Effector CD4-positive, alpha-beta T cell (primary cell): ENCODE data around the gene NUDT14.
A peak's percentile ranks its signal among the peaks of the same experiment; 100 is the strongest.

ENCODE experiments used
- DNase-seq: peaks from one replicate; pipeline ENCODE4 v3.0.0-alpha.2; 2020
- total RNA-seq: gene quantifications from one replicate; lab custom pipeline; 2026; lab: John Stamatoyannopoulos, UW

NUDT14 gene
- 4.1 reads per million, percentile 16 among the genes with 10 or more reads in this experiment for total RNA-seq

DNA sequence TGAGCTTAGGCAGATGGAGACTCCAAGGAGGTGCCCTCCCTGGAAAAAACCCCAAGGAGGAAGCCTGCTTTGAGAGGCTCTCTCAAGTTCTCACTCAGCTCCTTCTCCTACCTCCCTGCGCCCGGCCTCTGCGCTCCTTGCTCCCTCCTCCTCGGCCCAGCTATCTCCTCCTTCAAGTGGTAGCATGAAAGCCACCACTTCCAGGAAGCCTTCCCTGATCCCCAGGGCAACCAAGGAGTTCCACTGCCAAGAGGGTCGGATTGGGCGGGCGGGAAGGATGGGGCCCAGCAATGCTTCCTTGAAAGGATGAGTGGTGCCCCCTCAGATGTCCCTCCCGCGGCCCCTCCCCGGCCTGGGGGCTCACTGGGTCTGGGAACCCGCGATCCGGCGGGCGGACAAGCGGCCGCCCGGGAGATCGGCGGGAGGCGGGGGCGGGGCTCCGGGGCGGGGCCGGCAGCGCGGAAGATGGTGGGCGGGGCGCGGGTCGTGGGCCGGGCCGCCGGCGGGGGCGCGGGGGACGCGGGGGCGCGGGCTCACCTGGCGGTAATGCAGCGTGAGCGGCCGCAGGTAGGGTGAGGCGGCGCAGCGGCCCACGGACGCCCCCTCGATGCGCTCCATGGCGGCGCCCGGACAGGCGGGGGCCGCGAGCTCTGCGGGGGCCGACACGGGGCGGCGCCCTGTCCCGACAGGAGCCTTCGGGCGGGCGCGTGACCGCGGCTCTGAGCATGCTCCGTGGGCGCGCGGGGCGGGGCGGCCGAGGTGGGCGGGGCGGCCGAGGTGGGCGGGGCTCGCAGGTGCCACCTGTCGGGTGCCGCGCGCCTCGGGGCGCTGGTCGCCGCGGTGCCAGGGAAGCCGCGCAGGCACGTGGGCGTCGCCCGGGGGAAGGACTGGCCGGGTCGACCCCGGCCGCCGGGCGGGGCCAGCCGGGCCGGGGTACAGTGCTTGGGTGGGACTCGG, at the start of gene NUDT14:
NUDT14 (minus strand) TSS at position 721 of the 957 bp plus-strand sequence; CDS start at position 618, 103 bp downstream.
- peak; percentile 78 for DNase-seq

DNA sequence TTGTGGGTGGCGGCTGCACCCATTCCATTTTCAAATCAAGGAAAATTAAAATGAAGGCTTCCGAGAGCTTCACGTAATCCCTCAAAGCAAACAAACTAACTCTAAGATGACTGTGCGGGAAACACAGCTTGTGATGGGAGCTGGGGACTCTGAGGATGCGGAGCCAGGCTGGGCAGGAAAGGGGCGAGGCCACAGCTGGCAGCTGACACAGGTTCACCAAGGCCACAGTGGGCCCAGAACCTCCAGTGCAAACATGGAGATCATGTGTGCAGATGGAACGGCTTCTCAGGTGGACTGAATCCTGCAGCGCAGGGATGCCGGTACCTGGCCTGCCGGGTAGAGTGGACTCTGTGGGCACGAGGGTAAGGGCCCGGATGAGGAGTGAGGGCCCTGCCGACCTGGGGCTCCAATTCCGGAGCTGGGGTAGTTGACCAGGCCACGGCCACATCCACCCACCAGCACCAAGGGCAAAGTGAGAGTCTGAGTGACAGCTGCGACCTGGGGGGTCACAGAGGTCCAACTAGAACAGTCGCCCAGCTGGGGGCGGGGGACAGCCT, 48.1 kb upstream of the NUDT14 start:
- DNase-seq, result no peak

DNA sequence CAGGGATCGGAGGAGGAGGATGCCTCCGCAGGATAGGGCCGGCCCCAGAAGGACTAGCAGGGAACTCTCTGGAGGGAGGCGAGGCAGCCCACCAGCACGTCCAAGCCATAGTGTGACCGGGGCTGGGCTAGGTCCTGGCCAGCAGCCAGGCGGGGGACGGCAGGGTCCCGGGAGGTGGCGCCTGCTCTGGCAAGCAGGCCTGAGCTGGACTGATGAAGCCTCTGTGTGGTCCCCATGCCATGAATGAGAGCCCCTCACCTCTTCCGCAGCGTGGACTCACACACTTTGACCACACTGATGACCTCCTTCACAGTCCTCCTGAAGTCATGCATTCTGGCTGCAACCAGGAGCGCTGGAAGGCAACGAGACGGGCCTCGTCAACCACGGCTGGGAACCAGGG, 47.5 kb upstream of the NUDT14 start:
- no peak for DNase-seq

DNA sequence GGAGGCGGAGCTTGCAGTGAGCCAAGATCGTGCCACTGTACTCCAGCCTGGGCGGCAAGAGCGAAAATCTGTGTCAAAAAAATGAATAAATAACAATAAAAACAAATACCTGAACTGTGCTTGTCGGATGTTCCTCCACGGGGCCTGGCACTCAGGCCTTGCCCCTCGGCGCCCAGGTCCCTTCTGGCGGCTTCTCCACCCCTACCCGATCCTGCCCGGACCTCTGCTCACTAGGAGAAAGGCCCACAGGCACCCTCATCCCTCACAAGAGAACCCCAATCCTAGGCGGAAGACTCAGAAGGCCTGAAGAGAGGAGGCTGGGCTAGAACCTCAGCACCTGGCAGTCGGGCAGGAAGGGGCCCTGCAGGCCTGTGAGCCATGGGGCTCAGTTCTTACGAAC, 46.2 kb upstream of the NUDT14 start:
- no peak for DNase-seq

DNA sequence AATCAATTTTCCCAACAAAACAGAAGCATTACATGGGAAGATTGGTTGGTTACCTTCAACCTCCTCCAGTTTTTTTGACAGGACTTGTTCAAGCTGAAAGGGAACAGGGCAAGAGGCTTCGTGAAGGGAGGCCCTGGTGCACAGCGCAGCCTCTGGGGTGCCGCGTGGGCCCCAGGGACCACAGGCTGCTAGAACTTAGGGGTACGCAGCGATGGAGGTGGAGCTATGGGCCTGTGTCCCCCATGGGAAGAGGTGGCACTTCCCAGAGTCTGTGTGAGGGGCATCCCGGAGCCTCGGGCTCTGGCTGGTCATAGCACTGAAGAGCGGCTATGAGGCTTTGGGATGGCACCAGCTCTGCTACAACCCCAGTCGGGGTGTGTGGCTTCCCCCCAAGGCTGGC, 45.1 kb upstream of the NUDT14 start:
- no peak for DNase-seq

DNA sequence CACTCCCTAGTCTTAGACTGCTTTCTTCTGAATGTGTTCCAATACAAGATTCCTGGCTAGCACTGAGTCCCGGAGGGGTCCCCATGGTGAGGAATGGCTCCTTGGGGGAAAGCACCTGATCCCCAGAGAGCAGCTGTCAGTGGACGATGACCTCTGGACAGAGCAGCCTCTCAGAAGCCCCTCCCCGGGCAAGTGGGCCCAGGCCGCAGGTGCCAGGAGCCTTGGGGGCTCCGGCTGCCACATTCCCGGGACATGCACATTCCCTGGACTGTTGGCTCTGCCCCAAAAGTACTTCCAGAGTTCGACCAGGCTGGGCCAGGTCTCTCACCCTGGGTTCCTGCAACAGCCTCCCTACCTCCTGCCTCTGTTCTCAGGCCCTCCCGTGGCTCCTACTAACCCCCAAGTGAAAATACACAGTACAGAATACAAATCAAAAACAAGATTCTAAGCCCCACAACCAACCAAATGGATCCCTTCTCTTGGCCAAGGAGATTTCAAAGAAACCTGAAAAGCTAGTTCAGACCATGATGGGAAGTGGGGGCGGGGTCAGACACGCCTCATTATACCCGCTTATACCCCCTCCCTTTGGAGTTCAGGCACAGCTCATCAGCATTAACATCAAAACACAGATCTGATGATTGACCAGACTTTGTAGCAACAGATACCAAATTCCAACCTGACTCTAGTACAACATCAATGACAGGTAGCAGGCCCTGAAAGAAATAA, 43.9 kb upstream of the NUDT14 start:
- no peak for DNase-seq

DNA sequence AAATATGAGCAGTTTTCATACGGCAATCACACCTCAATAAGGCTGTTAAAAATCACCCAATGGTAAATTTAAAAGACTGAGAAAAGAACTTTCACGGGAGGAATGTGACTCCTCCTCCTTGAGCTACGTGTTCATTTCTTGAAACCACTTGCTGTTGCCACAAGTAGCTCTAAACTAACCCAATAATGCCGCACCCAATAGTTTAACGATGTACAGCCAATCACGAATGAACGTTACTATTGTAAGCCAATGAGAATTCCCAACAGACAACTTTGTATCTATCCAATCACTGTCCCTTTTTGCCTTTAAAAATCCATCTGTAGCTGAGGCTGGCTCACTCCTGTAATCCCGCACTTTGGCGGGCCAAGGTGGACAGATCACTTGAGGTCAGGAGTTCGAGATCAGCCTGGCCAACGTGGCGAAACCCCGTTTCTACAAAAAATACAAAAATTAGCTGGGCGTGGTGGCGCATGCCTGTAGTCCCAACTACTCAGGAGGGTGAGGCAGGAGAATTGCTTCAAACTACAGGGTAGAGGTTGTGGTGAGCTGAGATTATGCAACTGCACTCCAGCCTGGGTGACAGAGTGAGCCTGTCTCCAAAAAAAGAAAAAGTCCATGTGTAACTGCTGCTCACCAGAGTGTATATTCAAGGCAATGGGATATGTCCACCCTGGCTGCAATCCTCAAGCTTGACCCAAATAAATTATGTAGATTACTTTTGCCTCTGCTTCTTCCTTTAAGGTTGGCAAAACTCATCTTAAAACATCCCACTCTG, 42.8 kb upstream of the NUDT14 start:
- DNase-seq, result no peak

DNA sequence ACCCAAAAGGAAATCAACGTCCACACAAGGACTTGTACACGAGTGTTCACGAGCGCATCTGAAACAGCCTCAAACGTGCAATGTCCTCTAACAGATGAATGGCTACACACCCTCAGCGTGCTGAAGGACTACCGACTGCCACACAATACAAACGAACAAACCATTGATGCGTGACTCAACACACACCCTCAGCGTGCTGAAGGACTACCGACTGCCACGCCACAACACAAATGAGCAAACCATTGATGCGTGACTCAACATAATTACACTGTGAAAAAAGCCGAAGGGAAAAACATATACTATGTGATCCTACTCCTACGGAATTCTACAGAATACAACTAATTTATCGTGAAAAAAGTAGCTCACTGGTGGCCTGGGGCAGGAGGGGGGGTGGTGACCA, 42.1 kb upstream of the NUDT14 start:
- no peak for DNase-seq

DNA sequence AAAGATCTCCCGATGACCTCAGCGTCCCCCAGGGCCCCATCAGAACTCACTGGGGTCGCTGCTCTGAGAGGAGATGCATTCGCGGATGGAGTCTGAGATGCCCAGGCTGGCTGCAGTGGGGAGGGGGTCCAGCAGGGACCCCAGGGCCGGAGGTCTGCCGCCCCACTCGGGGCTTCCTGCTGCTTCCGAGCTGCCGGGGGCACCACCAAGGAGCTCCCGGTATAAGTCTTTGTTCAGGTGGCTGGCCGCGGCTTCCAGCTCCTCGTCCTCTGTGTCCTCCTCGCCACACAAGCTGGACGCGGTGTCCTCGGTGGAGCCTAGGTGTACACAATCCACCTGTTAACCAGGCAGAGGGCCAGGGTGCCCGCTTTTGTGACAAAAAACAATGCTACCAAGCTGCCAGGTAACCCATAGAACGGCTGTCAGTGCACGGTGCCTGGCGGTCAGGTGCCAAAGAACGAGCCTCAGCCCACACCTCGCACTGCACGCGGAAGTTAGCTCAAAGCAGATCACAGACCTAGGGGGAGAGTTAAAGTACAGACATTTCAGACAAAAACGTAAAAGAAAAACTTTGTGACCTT, 40.6 kb upstream of the NUDT14 start:
- DNase-seq, result no peak

DNA sequence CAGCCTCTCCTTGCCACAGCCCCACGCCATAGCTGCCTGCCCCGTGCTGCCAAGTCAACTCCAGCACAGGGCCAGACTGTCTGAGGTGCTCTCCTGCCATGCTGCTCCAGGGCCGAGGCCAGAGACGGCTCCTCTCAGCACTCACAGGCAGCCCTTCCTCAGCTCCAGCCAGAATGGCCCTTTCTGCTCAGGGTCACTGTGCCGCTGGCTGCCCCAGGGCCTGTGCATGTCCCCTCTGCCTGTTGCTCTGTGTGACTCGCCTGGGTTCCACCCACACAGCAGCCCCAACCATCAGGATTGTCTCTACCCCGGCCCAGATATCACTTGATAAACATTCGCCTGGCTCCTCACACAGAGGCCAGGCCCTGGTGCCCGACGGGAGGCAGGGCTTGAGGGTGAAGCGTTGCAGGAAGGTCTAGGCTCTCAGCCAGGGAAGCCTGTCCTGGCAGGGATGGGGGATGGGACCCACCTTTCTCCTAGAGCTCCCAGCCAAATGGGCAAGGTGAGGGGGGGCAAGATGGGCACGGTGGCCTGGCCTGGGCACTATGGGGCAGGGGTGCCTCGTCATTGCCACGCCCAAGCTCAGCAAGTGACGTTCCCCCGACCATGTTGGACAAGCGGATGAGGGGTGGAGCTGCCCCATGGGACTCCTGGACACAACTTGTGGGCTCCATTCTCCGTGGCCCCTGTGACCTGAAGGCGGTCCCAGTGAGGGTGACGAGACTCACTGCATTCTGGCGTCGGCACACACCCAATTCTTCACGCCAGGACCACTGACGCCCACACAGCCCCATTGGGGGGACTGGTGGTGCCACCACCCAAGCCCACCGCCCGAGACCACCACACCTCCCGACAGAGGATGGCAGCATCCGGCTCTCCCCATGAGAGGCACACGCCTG, 39.8 kb upstream of the NUDT14 start:
- no peak for DNase-seq

DNA sequence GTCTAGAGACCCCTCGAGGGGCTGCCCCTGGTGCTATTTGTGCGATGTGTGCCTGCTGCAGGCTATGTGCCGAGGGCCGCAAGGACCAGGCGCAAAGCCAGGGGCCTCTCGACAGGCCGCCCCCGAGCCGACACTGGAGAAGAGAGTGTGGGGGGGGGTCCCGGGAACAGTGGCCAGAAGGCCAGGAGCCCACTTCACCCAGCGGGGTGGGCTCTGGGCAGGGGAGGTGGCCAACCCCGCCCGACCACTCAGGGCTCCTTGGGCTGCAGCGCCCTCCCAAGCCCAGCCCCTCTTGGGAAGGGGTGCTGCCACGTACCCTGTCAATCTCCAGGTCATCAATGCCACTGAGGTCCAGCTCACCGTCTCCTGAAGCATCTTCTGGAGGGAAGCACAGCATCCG, 38.6 kb upstream of the NUDT14 start:
- DNase-seq, result no peak

DNA sequence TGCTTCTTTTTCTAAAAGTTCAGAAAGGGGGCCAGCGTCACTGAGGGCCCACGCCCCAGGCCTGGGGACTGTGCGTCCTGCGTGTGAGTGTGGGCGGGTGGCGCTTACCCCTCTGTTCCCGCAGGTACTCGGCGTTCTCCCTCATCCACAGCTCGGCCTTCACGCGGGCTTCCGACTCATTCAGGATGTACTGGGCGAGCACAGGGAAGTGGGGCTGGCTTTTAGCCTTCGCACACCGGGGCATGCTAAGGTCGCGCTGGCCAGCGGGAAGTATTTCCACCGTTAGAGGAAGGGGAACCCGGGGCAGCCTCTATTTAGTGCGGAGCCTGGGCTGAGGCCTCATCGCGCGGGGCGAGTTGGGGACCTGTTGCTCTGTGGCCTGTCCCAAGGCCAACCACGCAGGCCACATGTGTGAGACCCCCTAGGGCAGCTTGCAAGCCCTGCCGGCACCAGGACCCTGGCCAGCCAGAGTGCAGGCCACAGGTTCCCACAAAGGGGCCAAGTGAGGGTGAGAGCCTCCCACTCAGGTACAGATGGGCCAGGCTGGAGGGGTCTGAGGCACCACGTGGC, 38.0 kb upstream of the NUDT14 start:
- no peak for DNase-seq

DNA sequence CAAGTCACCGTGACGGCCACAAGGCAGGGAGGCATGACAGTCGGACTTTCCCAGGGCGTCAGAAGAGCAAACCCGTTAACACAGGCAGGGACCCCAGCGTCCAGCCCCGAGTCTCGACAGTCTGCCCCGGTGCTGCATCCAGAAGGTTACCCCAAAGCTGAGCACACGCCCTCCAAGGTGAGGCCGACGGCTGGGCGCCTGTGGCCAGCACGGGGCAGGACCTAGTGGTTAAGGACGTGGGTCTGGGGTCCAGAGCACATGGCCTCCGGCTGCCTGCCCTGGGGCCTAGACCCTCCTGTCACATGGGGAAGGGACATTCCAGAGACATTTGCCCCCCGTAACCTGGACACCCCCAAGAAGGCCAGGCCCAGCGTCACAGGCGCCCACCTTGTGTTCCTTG, 37.5 kb upstream of the NUDT14 start:
- DNase-seq, result no peak

DNA sequence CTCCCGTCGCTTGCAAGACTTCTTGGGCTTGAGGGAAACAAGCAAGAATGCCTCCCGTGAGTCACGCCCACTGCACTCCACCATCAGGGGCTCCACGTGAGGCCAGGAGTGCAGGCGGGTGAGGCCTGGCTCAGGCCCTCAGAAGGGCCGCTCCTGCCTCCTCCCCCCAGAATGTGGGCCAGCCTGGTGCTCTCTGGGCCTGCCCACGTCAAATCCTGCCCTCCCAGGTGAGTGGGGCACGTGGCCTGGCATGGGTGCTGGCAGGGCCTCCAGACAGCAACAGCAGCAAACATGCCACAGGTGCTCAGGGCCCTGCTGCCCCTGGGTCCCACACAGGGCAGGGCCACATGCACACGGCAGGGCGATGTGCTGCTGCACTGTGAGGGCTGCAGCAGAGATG, 36.7 kb upstream of the NUDT14 start:
- no peak for DNase-seq

DNA sequence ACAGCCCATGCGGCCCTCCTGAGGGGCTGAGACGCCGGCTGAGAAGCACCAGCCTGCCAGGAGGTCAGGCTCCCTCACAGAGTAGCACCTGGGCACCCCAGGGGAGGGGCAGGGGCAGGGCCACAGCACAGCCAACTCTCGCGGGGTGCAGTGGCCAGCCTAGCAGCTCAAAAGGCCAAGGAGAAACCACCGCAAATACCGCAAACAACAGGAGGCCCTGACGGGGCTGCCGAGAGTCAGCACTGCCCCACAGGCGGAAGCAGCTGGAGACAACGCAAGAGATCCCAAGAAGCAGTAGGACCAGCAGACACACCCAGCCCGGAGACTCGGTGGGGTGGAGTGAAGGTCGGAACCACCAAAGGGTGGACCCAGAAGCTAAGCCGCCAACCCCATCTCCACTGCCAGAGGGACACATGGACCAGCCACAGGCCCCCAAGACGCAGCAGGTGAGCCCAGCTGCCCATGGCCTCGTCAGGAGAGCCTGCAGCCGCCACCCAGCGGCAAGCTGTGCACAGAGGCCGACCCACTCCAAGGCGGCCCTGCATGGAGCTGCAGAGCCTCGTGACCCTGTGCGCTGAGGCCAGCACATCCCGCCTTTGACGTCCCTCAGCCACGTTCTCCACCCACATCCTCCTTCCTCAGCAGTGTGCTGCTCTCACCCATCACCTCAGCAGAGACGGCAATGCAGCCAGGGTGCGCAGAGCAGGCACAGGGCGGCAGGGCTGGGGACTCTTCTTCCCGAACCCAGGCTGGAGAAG, 35.6 kb upstream of the NUDT14 start:
- no peak for DNase-seq

DNA sequence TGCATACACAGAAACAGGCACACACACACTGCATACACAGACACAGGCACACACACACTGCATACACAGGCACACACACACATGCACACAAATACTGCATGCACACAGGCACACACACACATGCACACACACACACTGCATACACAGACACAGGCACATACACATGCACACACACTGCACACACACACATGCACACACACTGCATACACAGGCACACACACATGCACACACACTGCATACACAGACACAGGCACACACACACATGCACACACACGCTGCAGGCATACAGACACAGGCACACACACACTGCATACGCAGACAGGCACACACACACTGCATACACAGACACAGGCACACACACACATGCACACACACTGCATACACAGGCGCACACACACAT, 34.5 kb upstream of the NUDT14 start:
- DNase-seq, result no peak

DNA sequence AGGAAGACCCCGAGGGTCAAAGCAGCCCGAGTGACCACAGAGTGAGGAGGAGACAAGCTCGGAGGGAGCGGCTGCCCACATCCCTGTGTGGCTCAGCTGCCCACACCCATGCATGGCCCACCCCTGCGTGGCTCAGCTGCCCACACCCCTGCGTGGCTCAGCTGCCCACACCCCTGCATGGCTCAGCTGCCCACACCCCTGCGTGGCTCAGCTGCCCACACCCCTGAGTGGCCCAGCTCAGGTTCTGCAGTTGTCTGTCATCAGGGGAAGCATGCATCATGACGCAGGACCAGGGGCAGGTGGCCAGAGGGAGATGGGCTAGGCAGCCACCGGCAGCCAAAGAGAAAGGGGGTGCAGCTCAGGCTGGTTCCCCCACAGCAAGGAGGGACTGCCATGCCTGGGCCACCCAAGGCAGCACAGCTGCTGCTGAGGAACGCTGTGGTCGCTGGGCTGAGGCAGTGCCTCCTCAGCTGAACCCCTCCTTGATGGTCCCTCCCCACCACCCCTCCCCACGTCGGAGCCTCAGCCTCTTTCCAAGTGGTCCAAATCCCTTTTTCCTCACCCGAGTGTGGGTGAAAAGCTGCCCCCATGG, 33.3 kb upstream of the NUDT14 start:
- DNase-seq, result no peak

DNA sequence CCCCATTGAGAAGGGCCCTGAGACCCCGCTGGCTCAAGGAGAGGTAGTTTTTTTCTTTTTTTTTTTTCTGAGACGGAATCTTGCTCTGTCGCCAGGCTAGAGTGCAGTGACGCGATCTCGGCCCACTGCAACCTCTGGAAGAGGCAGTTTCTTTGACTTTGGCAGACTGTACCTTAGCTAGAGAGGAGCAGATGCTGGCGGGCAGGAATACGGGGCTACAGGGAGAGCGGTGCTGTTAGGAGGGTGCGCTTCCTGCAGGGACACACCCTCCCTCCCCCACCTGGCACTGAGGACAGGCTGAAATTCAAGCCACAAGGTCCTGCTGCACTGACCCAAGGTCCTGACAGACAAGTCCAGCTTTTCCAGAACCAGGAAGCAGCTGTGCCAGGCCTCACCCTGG, 32.2 kb upstream of the NUDT14 start:
- DNase-seq, result no peak

DNA sequence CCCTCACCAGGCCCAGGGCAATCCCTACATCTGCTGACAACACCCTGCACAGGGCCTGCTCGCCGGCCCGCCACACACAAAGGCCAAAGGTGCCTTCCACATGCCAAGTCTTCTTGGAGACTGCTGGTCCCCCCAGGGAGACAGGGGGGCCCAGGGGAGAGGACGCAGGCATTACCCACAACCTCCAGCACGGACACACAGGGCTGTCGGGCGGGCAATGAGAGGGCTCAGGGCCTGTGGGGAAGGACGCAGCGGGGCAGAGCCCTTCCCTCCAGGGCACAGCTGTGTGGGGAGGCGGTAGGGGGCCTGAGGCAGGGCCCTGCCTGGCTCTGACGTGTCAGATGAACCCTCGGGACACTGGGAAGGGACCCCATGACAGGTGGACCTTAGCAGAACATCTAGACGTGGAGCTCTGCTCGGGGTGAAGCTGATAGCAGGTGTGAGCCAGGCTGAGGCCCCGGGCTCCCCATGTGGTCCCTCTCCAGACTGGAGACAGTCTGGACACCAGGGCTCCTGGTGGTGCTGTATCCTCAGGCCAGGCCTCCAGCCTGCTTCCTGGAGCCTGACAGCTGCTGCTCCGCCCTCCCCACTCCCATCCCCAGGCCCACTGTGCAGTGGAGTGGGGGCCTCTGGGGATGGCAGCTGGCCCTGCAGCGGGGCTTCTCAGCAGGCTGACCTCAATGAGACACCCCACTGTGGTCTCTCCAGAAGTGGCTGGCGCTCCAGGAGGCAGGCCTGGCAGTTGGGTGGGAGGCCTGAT, 31.6 kb upstream of the NUDT14 start:
- no peak for DNase-seq
